Measurements from ENCODE around the gene SAMSN1. TPM values are rescaled to one million over a fixed set of nuclear protein-coding genes. Genes with fewer than 3 reads are reported as not detected.

SAMSN1 gene
- total and polyA plus RNA-seq, 2 of the 8 experiments (the other 6 are each of a cell fraction or from before 2014, with no cell fraction given): 0.50 to 3.0 TPM

DNA sequence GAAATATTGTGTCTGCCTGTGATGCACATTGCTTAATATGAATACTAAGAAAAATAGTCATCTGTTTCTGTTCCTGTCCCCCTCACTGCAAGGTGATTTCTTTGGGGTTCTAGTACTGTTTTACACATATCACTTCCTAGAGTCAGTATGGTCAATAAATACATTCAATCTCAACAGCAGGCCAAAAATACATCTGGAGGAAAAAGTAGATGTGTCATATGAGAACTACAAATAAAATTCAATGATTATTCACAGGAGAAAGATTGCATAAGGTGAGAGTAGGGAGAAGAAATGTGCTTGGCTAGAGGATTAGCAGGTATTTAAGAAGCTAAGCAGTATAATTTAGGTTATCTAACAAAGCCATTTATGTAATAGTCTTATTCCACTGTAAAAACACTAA, 45.3 kb upstream of the SAMSN1 start (continued):
- TF ChIP-seq HDAC6 (IDR thresholded peaks at IDR 0.05; ENCODE audit: low read depth, low read length) (no peak), KDM1A (IDR thresholded peaks at IDR 0.05; ENCODE audit: borderline replicate concordance, low read length) (no peak), KDM4A (IDR thresholded peaks at IDR 0.05; ENCODE audit: low read depth, low read length, severe bottlenecking) (no peak), FOSL1 (IDR thresholded peaks at IDR 0.05; ENCODE audit: insufficient read depth, low read depth, low read length) (no peak)
- TF ChIP-seq, protein P1, sequence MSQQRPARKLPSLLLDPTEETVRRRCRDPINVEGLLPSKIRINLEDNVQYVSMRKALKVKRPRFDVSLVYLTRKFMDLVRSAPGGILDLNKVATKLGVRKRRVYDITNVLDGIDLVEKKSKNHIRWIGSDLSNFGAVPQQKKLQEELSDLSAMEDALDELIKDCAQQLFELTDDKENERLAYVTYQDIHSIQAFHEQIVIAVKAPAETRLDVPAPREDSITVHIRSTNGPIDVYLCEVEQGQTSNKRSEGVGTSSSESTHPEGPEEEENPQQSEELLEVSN (IDR thresholded peaks at IDR 0.05): no peak

All from H1 (cell line).